GM12878 (cell line): ENCODE results near the gene MSX2.

Experiments
- ATF2 ChIP-seq: IDR thresholded peaks from 2 replicates; pipeline ENCODE4 v1.6.1; 2012; ENCODE audit warnings: low read length, inconsistent platforms
- CTCF ChIP-seq, 3 experiments: IDR thresholded peaks in 2 of 3; conservative IDR thresholded peaks in 1 of 3; 2 replicates each; pipeline ENCODE4 v1.5.1; 2011; ENCODE audit warnings: low read depth in 3 of 3, low read length in 3 of 3, mild to moderate bottlenecking in 3 of 3, control low read depth in 2 of 3, moderate library complexity in 2 of 3, inconsistent platforms in 1 of 3, mixed read lengths in 1 of 3; ENCODE audit not compliant: control insufficient read depth in 2 of 3, insufficient read depth in 1 of 3; ENCODE audit errors: extremely low read depth in 1 of 3
- EZH2 ChIP-seq: IDR thresholded peaks from 2 replicates; pipeline ENCODE4 v1.6.1; 2012; ENCODE audit warnings: low read depth, mild to moderate bottlenecking, control low read depth, inconsistent platforms, low read length, borderline replicate concordance; ENCODE audit not compliant: control insufficient read depth
- IKZF1 ChIP-seq: fragments of 450-650 bp; conservative IDR thresholded peaks from 2 replicates; pipeline ENCODE4 v1.6.1; 2017; ENCODE audit warnings: antibody characterized with exemption, mild to moderate bottlenecking
- REST ChIP-seq: IDR thresholded peaks from 2 replicates; pipeline ENCODE4 v1.6.1; 2012; ENCODE audit warnings: mild to moderate bottlenecking, low read depth, low read length
- ZNF274 ChIP-seq: IDR thresholded peaks from one replicate; pipeline ENCODE4 v1.8.0; 2011; ENCODE audit not compliant: insufficient read length, insufficient read depth

GRCh38 chr5:174734571-174735497, 10.5 kb downstream of the MSX2 start:
- no peak for TF ChIP-seq EZH2
- TF ChIP-seq CTCF (IDR thresholded peaks at IDR 0.05 in 2 of 3, conservative IDR thresholded peaks at IDR 0.05 in 1 of 3; ENCODE audit: control insufficient read depth in 2 of 3, extremely low read depth in 1 of 3, insufficient read depth in 1 of 3, low read depth in 3 of 3, low read length in 3 of 3) = no peak
- TF ChIP-seq ATF2 = no peak
- no peak for TF ChIP-seq REST
- no peak for TF ChIP-seq IKZF1
- TF ChIP-seq ZNF274 = no peak
